Ovary (tissue), 9 donors: ENCODE data around the gene ATP5F1B. TPM values are rescaled to one million over a fixed set of nuclear protein-coding genes. Genes with fewer than 3 reads are reported as not detected.

ENCODE experiments used
- DNase-seq, 5 donors: peaks; one replicate each; pipeline ENCODE4 v3.0.0-alpha.2; 2019 to 2020
- H3K27ac ChIP-seq, 2 donors: fragments of 200-600 bp; one replicate each; pipeline versions ENCODE4 v1.5.1 to v1.8.0; 2019 to 2022
- H3K27me3 ChIP-seq: fragments of 200-600 bp; one replicate; pipeline ENCODE4 v1.8.0; 2022
- H3K36me3 ChIP-seq: fragments of 200-600 bp; sonication (generic); one replicate; pipeline ENCODE4 v1.5.1; 2019
- H3K4me1 ChIP-seq: one replicate; pipeline ENCODE4 v1.8.1; 2013; ENCODE audit warnings: mild to moderate bottlenecking, moderate library complexity; ENCODE audit not compliant: insufficient read depth
- H3K4me3 ChIP-seq: fragments of 200-600 bp; sonication (generic); one replicate; pipeline ENCODE4 v1.5.1; 2017
- H3K9me3 ChIP-seq, 2 donors: fragments of 200-600 bp in 1 of 2; sonication (generic) in 1 of 2; one replicate each; pipeline versions ENCODE4 v1.5.1 to v1.8.1; 2013 to 2019; ENCODE audit warnings: mild to moderate bottlenecking in 1 of 2, moderate library complexity in 1 of 2
- EP300 ChIP-seq: sonication (generic); formaldehyde crosslinking; IDR thresholded peaks from one replicate; pipeline ENCODE4 v1.6.1; 2017; ENCODE audit warnings: antibody characterized with exemption
- POLR2A ChIP-seq: fragments of 450-650 bp; IDR thresholded peaks from one replicate; pipeline ENCODE4 v1.6.1; 2017; ENCODE audit warnings: antibody characterized with exemption, mild to moderate bottlenecking, moderate library complexity
- WGBS, 3 donors: extraction: QIAGEN DNeasy Blood & Tissue Kit in 1 of 3; methylation state at CpG; one replicate each; pipeline versions ENCODE4 v1.1.5 to v1.1.7; 2013 to 2017; 5-methylcytosine and 5-hydroxymethylcytosine counted together
- intact Hi-C, 4 donors: fragments of 100-400 bp; cut with DNase I; formaldehyde crosslinking; loops; one replicate each; pipeline versions ENCODE4 v1.11.0 to v1.15.1; 2022 to 2023
- polyA plus RNA-seq, 2 donors: library from polyadenylated mRNA; stranded (reverse); fragments of 200-250 nt in 1 of 2; fragments of 350-450 nt in 1 of 2; fragmentation: Illumina TruSeq in 1 of 2; extraction: RNeasy Lipid Tissue Mini Kit (QIAGEN cat#74804) in 1 of 2; gene quantifications; one replicate each; pipeline ENCODE4 v1.2.3, GENCODE V29; 2013 to 2014
- total RNA-seq, 7 donors: library from RNA; depleted of rRNA in 2 of 7; stranded (reverse); fragments of >200 nt in 2 of 7; fragmentation: NEBNext Ultra II Directional in 3 of 7; extraction: Animal tissue kit (Norgen Biotek cat#: 25700) in 3 of 7; gene quantifications; one replicate each; pipeline versions ENCODE4 v1.1.0 to v1.2.4, GENCODE V29; 2016 to 2023
- TF ChIP-seq, protein P1 (sequence below), 3 donors: fragments of 450-650 bp in 2 of 3; fragments of 200-600 bp in 1 of 3; IDR thresholded peaks; one replicate each; pipeline versions ENCODE4 v1.5.1 to v1.8.0; 2016 to 2022; ENCODE audit warnings: antibody characterized with exemption in 3 of 3, mild to moderate bottlenecking in 1 of 3
- donor health status: DM: no; HTN: no; CAD: no; lungs with moderate emphysema.
- donor health status: DM: no; HTN: no; CAD: no.
- donor health status: Bipolar disorder and iron deficiency.
- donor health status: DM: yes; HTN: yes; CAD: no.
- donor health status: DM: no; HTN: no; CAD: no.
- donor health status: DM: yes; HTN: yes; CAD: no.

ATP5F1B gene
- total and polyA plus RNA-seq, 9 donors = 201 to 809 (median 273) TPM

DNA sequence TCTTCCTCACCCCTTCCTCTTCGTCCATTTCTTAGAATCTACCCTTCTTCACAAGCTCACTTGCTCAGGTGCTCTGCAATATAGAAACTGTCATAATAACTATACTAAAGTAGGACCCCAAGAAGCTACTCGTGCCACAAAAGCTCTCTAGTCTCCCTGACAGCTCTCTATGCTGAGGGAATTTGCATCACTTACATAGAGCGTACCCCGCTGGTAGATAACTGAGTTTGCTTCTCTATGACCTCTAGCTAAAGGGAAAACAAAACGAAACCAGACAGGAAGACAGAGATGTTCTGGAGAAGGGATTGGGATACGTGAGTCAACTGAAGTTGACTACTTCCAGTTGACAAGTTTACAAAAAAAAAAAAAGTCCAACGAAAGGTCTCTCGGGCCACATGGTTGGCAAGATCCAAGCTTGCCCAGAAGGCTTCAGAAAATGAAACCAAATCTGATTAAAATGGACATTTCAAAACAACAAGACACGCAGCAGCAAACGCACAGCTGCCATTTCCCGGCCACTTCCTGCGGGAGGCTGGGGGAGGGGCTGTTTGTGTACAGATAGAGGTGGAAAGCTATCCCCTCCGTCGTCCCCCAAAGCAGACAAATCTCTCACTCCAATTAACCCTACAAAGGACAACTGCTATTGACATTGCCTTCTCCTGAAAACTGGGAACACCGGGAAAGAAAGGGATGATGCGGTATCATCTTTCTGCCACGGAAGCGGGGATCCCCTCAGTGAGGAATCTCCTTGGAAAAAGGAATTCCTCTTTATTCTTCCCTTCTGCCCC is 16.9 kb downstream of the ATP5F1B start:
- peak; percentile 49 to 73 (median 66) for DNase-seq

DNA sequence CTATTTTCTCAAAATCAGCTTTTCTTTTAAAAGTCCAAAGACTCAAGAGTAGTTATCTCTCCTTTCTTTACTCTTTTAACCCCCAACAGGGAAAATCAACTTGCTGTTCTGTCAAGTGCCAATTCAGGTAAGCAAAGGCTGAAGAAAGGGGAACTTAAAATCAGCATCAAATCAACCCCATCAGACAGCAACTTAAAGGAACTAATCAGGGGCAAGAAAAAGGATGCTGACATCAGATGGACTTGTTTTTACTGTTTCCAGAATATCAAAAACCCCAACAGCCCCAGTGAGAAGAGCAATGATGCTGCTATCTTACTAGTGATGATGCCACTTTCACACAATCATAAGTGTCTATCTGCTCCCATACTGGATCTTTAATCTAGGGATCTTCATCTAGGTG is 19.1 kb downstream of the ATP5F1B start:
- Histone ChIP-seq H3K27me3 (no peaks in the 10 kb centered on the region), H3K36me3 (no peaks in the 10 kb centered on the region), H3K9me3 (no peaks in the 10 kb centered on the region), H3K4me3 (no peak overlapping the region), H3K4me1 (peaks cover 10% of the 10 kb centered on the region), H3K27ac (no peak overlapping the region)
- no peak for DNase-seq
- intact Hi-C loops = no loop called here
- TF ChIP-seq POLR2A = no peak

More for the DNA sequence above, 16.9 kb downstream of the ATP5F1B start:
- peak overlapping the region; percentile 85 to 98 for H3K27ac ChIP-seq
- H3K4me1 ChIP-seq = peaks cover 19% of the 10 kb centered on the region
- H3K36me3 ChIP-seq = no peaks in the 10 kb centered on the region
- peak overlapping the region; percentile 81 for H3K4me3 ChIP-seq
- TF ChIP-seq POLR2A (no peak), EP300 (no peak)
- TF ChIP-seq, protein P1, sequence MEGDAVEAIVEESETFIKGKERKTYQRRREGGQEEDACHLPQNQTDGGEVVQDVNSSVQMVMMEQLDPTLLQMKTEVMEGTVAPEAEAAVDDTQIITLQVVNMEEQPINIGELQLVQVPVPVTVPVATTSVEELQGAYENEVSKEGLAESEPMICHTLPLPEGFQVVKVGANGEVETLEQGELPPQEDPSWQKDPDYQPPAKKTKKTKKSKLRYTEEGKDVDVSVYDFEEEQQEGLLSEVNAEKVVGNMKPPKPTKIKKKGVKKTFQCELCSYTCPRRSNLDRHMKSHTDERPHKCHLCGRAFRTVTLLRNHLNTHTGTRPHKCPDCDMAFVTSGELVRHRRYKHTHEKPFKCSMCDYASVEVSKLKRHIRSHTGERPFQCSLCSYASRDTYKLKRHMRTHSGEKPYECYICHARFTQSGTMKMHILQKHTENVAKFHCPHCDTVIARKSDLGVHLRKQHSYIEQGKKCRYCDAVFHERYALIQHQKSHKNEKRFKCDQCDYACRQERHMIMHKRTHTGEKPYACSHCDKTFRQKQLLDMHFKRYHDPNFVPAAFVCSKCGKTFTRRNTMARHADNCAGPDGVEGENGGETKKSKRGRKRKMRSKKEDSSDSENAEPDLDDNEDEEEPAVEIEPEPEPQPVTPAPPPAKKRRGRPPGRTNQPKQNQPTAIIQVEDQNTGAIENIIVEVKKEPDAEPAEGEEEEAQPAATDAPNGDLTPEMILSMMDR (IDR thresholded peaks at IDR 0.05) = no peak
- H3K9me3 ChIP-seq = no peaks in the 10 kb centered on the region
- WGBS, 3 donors = 0 to 1% (median 0%) methylated on average over 18 of the region's 18 CpGs
- H3K27me3 ChIP-seq = no peaks in the 10 kb centered on the region
- intact Hi-C loops = no loop called here

GRCh38 chr12:56622535-56622934 is 23.2 kb downstream of the ATP5F1B start:
- intact Hi-C loops = no loop called here
- no peaks in the 10 kb centered on the region for H3K27me3 ChIP-seq
- H3K36me3 ChIP-seq = no peaks in the 10 kb centered on the region
- no peak overlapping the region for H3K27ac ChIP-seq
- no peak overlapping the region for H3K4me3 ChIP-seq
- H3K9me3 ChIP-seq = no peaks in the 10 kb centered on the region
- TF ChIP-seq, protein P1 (IDR thresholded peaks at IDR 0.05) = no peak
- TF ChIP-seq POLR2A (no peak), EP300 (no peak)
- no peak for DNase-seq
- H3K4me1 ChIP-seq = peaks cover 10% of the 10 kb centered on the region
- 80 to 100% (median 83%) methylated on average over 1 of the region's 1 CpG for WGBS, 3 donors

GRCh38 chr12:56616925-56617324 is 28.9 kb downstream of the ATP5F1B start:
- Histone ChIP-seq H3K9me3 (no peaks in the 10 kb centered on the region), H3K4me1 (peaks cover 1% of the 10 kb centered on the region), H3K36me3 (no peaks in the 10 kb centered on the region), H3K27ac (no peak overlapping the region), H3K27me3 (no peaks in the 10 kb centered on the region), H3K4me3 (no peak overlapping the region)
- TF ChIP-seq, protein P1 (IDR thresholded peaks at IDR 0.05) = no peak
- TF ChIP-seq POLR2A = no peak
- TF ChIP-seq EP300 = no peak
- intact Hi-C loops = no loop called here
- no peak for DNase-seq

GRCh38 chr12:56616244-56616643 is 29.5 kb downstream of the ATP5F1B start:
- TF ChIP-seq, protein P1 (IDR thresholded peaks at IDR 0.05) = no peak
- TF ChIP-seq EP300 (no peak), POLR2A (no peak)
- intact Hi-C loops = no loop called here
- Histone ChIP-seq H3K27me3 (no peaks in the 10 kb centered on the region), H3K4me1 (peaks cover 1% of the 10 kb centered on the region), H3K9me3 (no peaks in the 10 kb centered on the region), H3K36me3 (no peaks in the 10 kb centered on the region), H3K4me3 (no peak overlapping the region), H3K27ac (no peak overlapping the region)
- WGBS, 3 donors = 92 to 94% (median 93%) methylated on average over 3 of the region's 3 CpGs
- DNase-seq = no peak
